ENCODE measurements around the gene FRAS1. TPM values are rescaled to one million over a fixed set of nuclear protein-coding genes. Genes with fewer than 3 reads are reported as not detected.
A peak's percentile ranks its signal among the peaks of the same experiment; 100 is the strongest.

The FRAS1 gene
- total RNA-seq, 1 donor from 2014 or later, result not detected

DNA sequence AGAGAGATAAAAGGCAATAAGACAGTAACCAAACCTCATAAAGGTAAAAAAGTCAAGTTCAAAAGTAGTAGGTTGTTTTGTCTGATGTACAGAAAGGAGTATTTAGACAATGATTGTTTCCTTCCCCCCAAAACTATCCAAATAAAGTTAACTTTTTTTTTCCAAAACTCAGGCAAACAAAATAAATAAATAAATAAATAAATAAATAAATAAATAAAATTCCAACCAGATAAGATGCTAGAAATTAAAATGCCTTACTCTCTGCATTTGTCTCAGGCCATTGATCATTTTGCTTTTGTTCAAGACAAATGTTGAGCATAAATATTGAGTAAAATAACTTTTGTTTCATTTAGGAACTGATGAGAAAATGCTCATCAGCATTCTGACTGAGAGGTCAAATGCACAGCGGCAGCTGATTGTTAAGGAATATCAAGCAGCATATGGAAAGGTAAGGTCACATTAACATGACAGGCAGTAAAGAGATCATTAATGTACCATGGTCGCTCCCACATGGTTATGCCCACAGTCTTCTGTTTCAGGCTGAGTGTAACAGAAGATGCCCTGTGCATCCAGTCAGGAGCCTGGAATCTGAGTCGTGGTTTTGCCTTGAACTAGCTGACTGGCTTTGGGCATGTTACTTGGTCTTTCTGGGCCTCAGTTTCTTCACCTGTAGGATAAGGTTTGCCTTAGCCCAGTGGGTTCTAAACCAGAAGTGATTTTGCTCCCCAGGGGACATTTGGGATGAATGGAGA is 521.7 kb downstream of the FRAS1 start:
- no peak for ATAC-seq (ENCODE audit: low read depth)
- no peaks in the 10 kb centered on the region for H3K27me3 Mint-ChIP-seq
- H3K36me3 Mint-ChIP-seq (ENCODE audit: low read depth), result no peaks in the 10 kb centered on the region
- CTCF ChIA-PET, result no interaction called here
- TF ChIP-seq, protein P1, sequence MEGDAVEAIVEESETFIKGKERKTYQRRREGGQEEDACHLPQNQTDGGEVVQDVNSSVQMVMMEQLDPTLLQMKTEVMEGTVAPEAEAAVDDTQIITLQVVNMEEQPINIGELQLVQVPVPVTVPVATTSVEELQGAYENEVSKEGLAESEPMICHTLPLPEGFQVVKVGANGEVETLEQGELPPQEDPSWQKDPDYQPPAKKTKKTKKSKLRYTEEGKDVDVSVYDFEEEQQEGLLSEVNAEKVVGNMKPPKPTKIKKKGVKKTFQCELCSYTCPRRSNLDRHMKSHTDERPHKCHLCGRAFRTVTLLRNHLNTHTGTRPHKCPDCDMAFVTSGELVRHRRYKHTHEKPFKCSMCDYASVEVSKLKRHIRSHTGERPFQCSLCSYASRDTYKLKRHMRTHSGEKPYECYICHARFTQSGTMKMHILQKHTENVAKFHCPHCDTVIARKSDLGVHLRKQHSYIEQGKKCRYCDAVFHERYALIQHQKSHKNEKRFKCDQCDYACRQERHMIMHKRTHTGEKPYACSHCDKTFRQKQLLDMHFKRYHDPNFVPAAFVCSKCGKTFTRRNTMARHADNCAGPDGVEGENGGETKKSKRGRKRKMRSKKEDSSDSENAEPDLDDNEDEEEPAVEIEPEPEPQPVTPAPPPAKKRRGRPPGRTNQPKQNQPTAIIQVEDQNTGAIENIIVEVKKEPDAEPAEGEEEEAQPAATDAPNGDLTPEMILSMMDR (IDR thresholded peaks at IDR 0.05), result no peak
- no peak for DNase-seq
- H3K27ac Mint-ChIP-seq, result no peak overlapping the region
- POLR2A ChIA-PET, result no interaction called here
- no peak overlapping the region for H3K4me3 Mint-ChIP-seq
- H3K4me1 Mint-ChIP-seq, result no peaks in the 10 kb centered on the region
- intact Hi-C loops (cut with micrococcal nuclease), result no loop called here
- H3K9me3 Mint-ChIP-seq, result no peaks in the 10 kb centered on the region

- intact Hi-C loops (cut with micrococcal nuclease), result no loop called here
- no peak for ATAC-seq (ENCODE audit: low read depth)
- CTCF ChIA-PET, result no interaction called here
These were observed 524.5 kb downstream of the FRAS1 start for GRCh38 chr4:78581618-78582017.

DNA sequence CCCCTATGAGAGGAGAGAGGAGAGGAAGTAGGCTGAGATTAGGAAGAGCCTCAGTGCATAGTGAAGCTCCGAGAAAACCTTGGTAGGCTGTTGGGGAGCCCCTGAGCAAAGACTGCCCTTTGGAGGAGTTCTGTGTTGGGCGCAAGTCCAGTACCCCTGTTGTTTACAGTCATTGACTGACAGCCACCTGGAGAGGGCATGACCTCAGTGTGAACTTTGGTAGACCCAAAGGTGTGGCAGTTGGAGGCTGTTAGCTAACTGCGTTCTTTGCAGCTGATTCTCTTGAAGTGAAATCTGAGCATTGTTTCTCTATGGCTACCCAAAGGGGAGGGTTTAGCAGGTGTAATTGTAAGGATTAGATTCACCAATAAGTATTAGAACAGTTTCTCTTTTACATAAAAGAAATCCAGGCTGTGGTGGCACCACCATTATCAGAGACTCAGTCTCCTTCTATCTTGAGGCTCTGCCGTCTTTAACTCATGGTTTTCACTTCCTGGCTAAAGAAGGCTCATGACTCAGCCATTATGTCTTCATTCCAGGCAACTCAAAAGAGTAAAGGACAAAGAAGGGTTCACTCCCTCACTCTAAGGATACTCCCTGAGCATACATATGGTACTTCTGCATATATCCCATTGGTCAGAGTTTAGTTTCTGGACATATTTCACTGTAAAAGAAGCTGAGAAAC is 527.9 kb downstream of the FRAS1 start:
- Mint-ChIP-seq H3K4me3 (no peak overlapping the region), H3K36me3 (ENCODE audit: low read depth) (no peaks in the 10 kb centered on the region), H3K27ac (no peak overlapping the region), H3K4me1 (peaks cover 12% of the 10 kb centered on the region), H3K9me3 (no peaks in the 10 kb centered on the region), H3K27me3 (no peaks in the 10 kb centered on the region)
- TF ChIP-seq, protein P1 (IDR thresholded peaks at IDR 0.05), result no peak
- DNase-seq (no peak), ATAC-seq (ENCODE audit: low read depth) (no peak)
- ChIA-PET CTCF (no interaction called here), POLR2A (no interaction called here)
- intact Hi-C loops (cut with micrococcal nuclease), result no loop called here

More at GRCh38 chr4:78581618-78582017, 524.5 kb downstream of the FRAS1 start:
- H3K9me3 Mint-ChIP-seq, result no peaks in the 10 kb centered on the region
- no peaks in the 10 kb centered on the region for H3K4me1 Mint-ChIP-seq
- TF ChIP-seq, protein P1 (IDR thresholded peaks at IDR 0.05), result no peak
- POLR2A ChIA-PET, result no interaction called here
- no peaks in the 10 kb centered on the region for H3K27me3 Mint-ChIP-seq
- DNase-seq, result no peak
- no peak overlapping the region for H3K27ac Mint-ChIP-seq
- H3K36me3 Mint-ChIP-seq (ENCODE audit: low read depth), result no peaks in the 10 kb centered on the region
- no peak overlapping the region for H3K4me3 Mint-ChIP-seq

DNA sequence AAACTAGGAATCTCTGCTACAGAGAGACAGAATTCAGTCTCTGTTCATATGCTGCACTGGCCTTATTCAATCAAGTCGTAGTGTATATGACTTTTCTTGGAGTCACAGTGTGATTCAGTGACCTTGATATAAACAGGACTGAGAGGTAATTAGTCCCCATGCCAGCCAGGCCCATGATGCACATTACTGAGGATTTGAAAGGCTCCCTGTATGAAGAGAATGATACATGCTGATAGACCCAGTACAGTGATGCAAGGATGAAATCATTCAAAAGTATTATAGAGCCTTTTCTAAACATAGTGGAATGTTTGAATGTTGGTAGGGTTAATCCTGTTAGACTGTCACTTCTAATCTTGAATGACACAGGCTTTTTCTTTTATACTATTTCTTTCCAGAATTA is 528.5 kb downstream of the FRAS1 start:
- H3K27me3 Mint-ChIP-seq, result no peaks in the 10 kb centered on the region
- ChIA-PET POLR2A (no interaction called here), CTCF (no interaction called here)
- H3K27ac Mint-ChIP-seq, result no peak overlapping the region
- no peaks in the 10 kb centered on the region for H3K36me3 Mint-ChIP-seq (ENCODE audit: low read depth)
- H3K9me3 Mint-ChIP-seq, result no peaks in the 10 kb centered on the region
- H3K4me3 Mint-ChIP-seq, result no peak overlapping the region
- intact Hi-C loops (cut with micrococcal nuclease), result no loop called here
- DNase-seq (no peak), ATAC-seq (ENCODE audit: low read depth) (no peak)
- TF ChIP-seq, protein P1 (IDR thresholded peaks at IDR 0.05), result no peak
- peaks cover 12% of the 10 kb centered on the region for H3K4me1 Mint-ChIP-seq

- CTCF ChIA-PET, result interaction anchor here (1.4 kb wide), 1 partner anchor 24 kb away, joined by 3 read pairs; no protein-coding TSS in a partner anchor
- POLR2A ChIA-PET, result interaction anchor here (0.7 kb wide), 1 partner anchor 25 kb away, joined by 3 read pairs; no protein-coding TSS in a partner anchor
- TF ChIP-seq, protein P1 (IDR thresholded peaks at IDR 0.05), result no peak
- peak overlapping the region; percentile 30 for H3K4me3 Mint-ChIP-seq
- peaks cover 22% of the 10 kb centered on the region for H3K4me1 Mint-ChIP-seq
- ATAC-seq (ENCODE audit: low read depth) (peak; percentile 89), DNase-seq (no peak)
- no peaks in the 10 kb centered on the region for H3K27me3 Mint-ChIP-seq
- peak overlapping the region; percentile 68 for H3K27ac Mint-ChIP-seq
- intact Hi-C loops (cut with micrococcal nuclease), result loop anchor here (1.0 kb wide), 2 partner anchors 23 to 187 kb away; partner anchors contain the start of gene BMP2K
- no peaks in the 10 kb centered on the region for H3K9me3 Mint-ChIP-seq
- no peaks in the 10 kb centered on the region for H3K36me3 Mint-ChIP-seq (ENCODE audit: low read depth)
These were observed 531.9 kb downstream of the FRAS1 start for GRCh38 chr4:78588894-78589545.

All from activated B cell treated with CpG ODN at 0.5 μM for 24 hours (primary cell).